Fibroblast of pulmonary artery (primary cell): ENCODE measurements around the gene TBCD.
"Not testable (repeated sequence)": the region's sequence is repeated elsewhere in the genome, so short reads cannot be mapped to it uniquely, and the experiment has no call there.

Experiments used
- DNase-seq: peaks from one replicate; pipeline ENCODE4 v3.0.0-alpha.2; 2010; ENCODE audit warnings: low read depth
- H3K4me3 ChIP-seq: replicated peaks from 2 replicates; pipeline ENCODE4 v1.5.1; 2011; ENCODE audit warnings: low read depth, mild to moderate bottlenecking, control low read depth, low read length, moderate library complexity
- CTCF ChIP-seq: IDR thresholded peaks from 2 replicates; pipeline ENCODE4 v1.5.1; 2011; ENCODE audit warnings: mild to moderate bottlenecking, control low read depth, low read length, inconsistent platforms; ENCODE audit errors: missing control alignments

The TBCD gene

GRCh38 chr17:82950525-82951102, 198.7 kb downstream of the TBCD start:
- no peak for TF ChIP-seq CTCF
- no peak overlapping the region for H3K4me3 ChIP-seq
- no peak for DNase-seq

- H3K4me3 ChIP-seq = no peak overlapping the region
- TF ChIP-seq CTCF = no peak
- no peak for DNase-seq
Observed at GRCh38 chr17:82952019-82952418, 200.2 kb downstream of the TBCD start.

- DNase-seq = not testable (repeated sequence)
Observed at GRCh38 chr17:82955106-82955505, 203.2 kb downstream of the TBCD start.

GRCh38 chr17:82955627-82956026, 203.8 kb downstream of the TBCD start:
- DNase-seq, H3K4me3 ChIP-seq: not testable (repeated sequence)

More at GRCh38 chr17:82955106-82955505, 203.2 kb downstream of the TBCD start:
- H3K4me3 ChIP-seq = not testable (repeated sequence)

- no peak overlapping the region for H3K4me3 ChIP-seq
- DNase-seq = no peak
- no peak for TF ChIP-seq CTCF
Observed at GRCh38 chr17:82956146-82956725, 204.4 kb downstream of the TBCD start.

GRCh38 chr17:82956726-82957468, 205.0 kb downstream of the TBCD start:
- no peak overlapping the region for H3K4me3 ChIP-seq
- no peak for TF ChIP-seq CTCF
- DNase-seq = no peak

- TF ChIP-seq CTCF = no peak
- H3K4me3 ChIP-seq = no peak overlapping the region
- DNase-seq = no peak
Observed at GRCh38 chr17:82957469-82957795, 205.6 kb downstream of the TBCD start.
